Parathyroid adenoma (tissue), 2 donors: ENCODE measurements around the gene B3GNT2.

ENCODE experiments used
- H2AFZ ChIP-seq: fragments of 300-600 bp; sonication (generic); one replicate; pipeline ENCODE4 v1.7.0; 2017; ENCODE audit warnings: antibody characterized with exemption, mild to moderate bottlenecking
- H3K27ac ChIP-seq: fragments of 300-600 bp; sonication (generic); one replicate; pipeline ENCODE4 v1.7.0; 2017
- H3K27me3 ChIP-seq: fragments of 300-600 bp; sonication (generic); one replicate; pipeline ENCODE4 v1.7.0; 2017; ENCODE audit warnings: low read length; ENCODE audit not compliant: control insufficient read depth, insufficient read depth
- H3K36me3 ChIP-seq: fragments of 300-600 bp; sonication (generic); one replicate; pipeline ENCODE4 v1.7.0; 2017; ENCODE audit warnings: low read length; ENCODE audit not compliant: control insufficient read depth, insufficient read depth
- H3K4me1 ChIP-seq: fragments of 300-600 bp; sonication (generic); one replicate; pipeline ENCODE4 v1.7.0; 2017; ENCODE audit warnings: control low read depth
- H3K4me2 ChIP-seq: fragments of 300-600 bp; sonication (generic); one replicate; pipeline ENCODE4 v1.7.0; 2017; ENCODE audit warnings: low read length
- H3K4me3 ChIP-seq: fragments of 300-600 bp; sonication (generic); one replicate; pipeline ENCODE4 v1.7.0; 2017; ENCODE audit warnings: low read depth, low read length
- H3K79me2 ChIP-seq: fragments of 300-600 bp; sonication (generic); one replicate; pipeline ENCODE4 v1.7.0; 2017; ENCODE audit warnings: control low read depth
- H3K9ac ChIP-seq: fragments of 300-600 bp; sonication (generic); one replicate; pipeline ENCODE4 v1.7.0; 2017; ENCODE audit warnings: mild to moderate bottlenecking
- H3K9me3 ChIP-seq: fragments of 300-600 bp; sonication (generic); one replicate; pipeline ENCODE4 v1.7.0; 2017; ENCODE audit warnings: low read length; ENCODE audit not compliant: control insufficient read depth
- CTCF ChIP-seq: fragments of 300-600 bp; sonication (generic); IDR thresholded peaks from one replicate; pipeline ENCODE4 v1.7.0; 2017; ENCODE audit warnings: antibody characterized with exemption, mild to moderate bottlenecking
- donor health status: primary hyperparathyroidism.

The B3GNT2 gene

GRCh38 chr2:62270728-62271127, 74.8 kb downstream of the B3GNT2 start:
- H3K4me3 ChIP-seq: no peak overlapping the region
- no peak overlapping the region for H3K4me2 ChIP-seq
- no peak overlapping the region for H3K27ac ChIP-seq
- H3K9me3 ChIP-seq: no peaks in the 10 kb centered on the region
- no peaks in the 10 kb centered on the region for H3K36me3 ChIP-seq
- TF ChIP-seq CTCF: no peak
- H3K9ac ChIP-seq: no peak overlapping the region
- no peak overlapping the region for H2AFZ ChIP-seq
- no peaks in the 10 kb centered on the region for H3K79me2 ChIP-seq
- no peaks in the 10 kb centered on the region for H3K27me3 ChIP-seq
- H3K4me1 ChIP-seq: no peaks in the 10 kb centered on the region
